HG02642 (cell line): ENCODE results near the gene SBDS.
"Not testable (repeated sequence)": the region's sequence is repeated elsewhere in the genome, so short reads cannot be mapped to it uniquely, and the experiment has no call there.

Experiments used
- ATAC-seq: cut with Tn5 transposase; IDR thresholded peaks from one replicate; pipeline ENCODE4 v1.9.1; 2021; ENCODE audit warnings: mild to moderate bottlenecking; ENCODE audit not compliant: unreplicated experiment, poor library complexity

Gene SBDS

GRCh38 chr7:66996444-66997191, 1.2 kb upstream of the SBDS start, which contains the start of gene TYW1:
TYW1 (plus strand) TSS chr7:66996833; CDS start chr7:66996979, 146 bp downstream.
- peak; percentile 90 for ATAC-seq

GRCh38 chr7:66994691-66995049, 716 bp downstream of the SBDS start:
- ATAC-seq, result peak; percentile 34

- not testable (repeated sequence) for ATAC-seq
Measured at GRCh38 chr7:66994051-66994450, 1.3 kb downstream of the SBDS start.

GRCh38 chr7:66989552-66989951, 5.8 kb downstream of the SBDS start:
- ATAC-seq, result not testable (repeated sequence)

GRCh38 chr7:66980336-66980735, 15.1 kb downstream of the SBDS start:
- ATAC-seq, result not testable (repeated sequence)

- ATAC-seq, result not testable (repeated sequence)
Measured at GRCh38 chr7:66979013-66979412, 16.4 kb downstream of the SBDS start.

- ATAC-seq, result not testable (repeated sequence)
Measured at GRCh38 chr7:66978312-66978711, 17.1 kb downstream of the SBDS start.

- ATAC-seq, result no peak
Measured at GRCh38 chr7:66974986-66975590, 20.3 kb downstream of the SBDS start.

GRCh38 chr7:66970310-66970709, 25.1 kb downstream of the SBDS start:
- ATAC-seq, result no peak

- not testable (repeated sequence) for ATAC-seq
Measured at GRCh38 chr7:66969001-66969400, 26.4 kb downstream of the SBDS start.

- no peak for ATAC-seq
Measured at GRCh38 chr7:66967029-66967428, 28.4 kb downstream of the SBDS start.

- no peak for ATAC-seq
Measured at GRCh38 chr7:66964411-66964810, 31.0 kb downstream of the SBDS start.

GRCh38 chr7:66961096-66961495, 34.3 kb downstream of the SBDS start:
- ATAC-seq, result no peak

GRCh38 chr7:66960192-66960591, 35.2 kb downstream of the SBDS start:
- ATAC-seq, result no peak

- ATAC-seq, result no peak
Measured at GRCh38 chr7:66958538-66959350, 36.6 kb downstream of the SBDS start.

GRCh38 chr7:66957595-66958290, 37.6 kb downstream of the SBDS start:
- ATAC-seq, result no peak

GRCh38 chr7:66953044-66953427, 42.4 kb downstream of the SBDS start:
- no peak for ATAC-seq

- ATAC-seq, result no peak
Measured at GRCh38 chr7:66952343-66953043, 42.9 kb downstream of the SBDS start.

GRCh38 chr7:66950763-66951162, 44.6 kb downstream of the SBDS start:
- no peak for ATAC-seq

GRCh38 chr7:66950311-66950710, 45.1 kb downstream of the SBDS start:
- no peak for ATAC-seq
